HepG2 (cell line): ENCODE data around the gene ANKRD53. TPM values are rescaled to one million over a fixed set of nuclear protein-coding genes. Genes with fewer than 3 reads are reported as not detected.

Experiments used
- EED ChIP-seq: sonication (generic); formaldehyde crosslinking; IDR thresholded peaks from 2 replicates; pipeline ENCODE4 v1.5.0; 2020; ENCODE audit warnings: mild to moderate bottlenecking, missing genetic modification reagents
- ESRRA ChIP-seq: sonication (generic); formaldehyde crosslinking; IDR thresholded peaks from 2 replicates; pipeline ENCODE4 v1.5.1; 2020; ENCODE audit warnings: mild to moderate bottlenecking, low read depth, missing genetic modification reagents
- FOXO1 ChIP-seq: sonication (generic); formaldehyde crosslinking; IDR thresholded peaks from 2 replicates; pipeline ENCODE4 v1.4.0; 2020; ENCODE audit warnings: missing genetic modification reagents
- HNF1A ChIP-seq, 2 experiments: sonication (generic) in 1 of 2; formaldehyde crosslinking in 1 of 2; IDR thresholded peaks; 2 replicates each; pipeline versions ENCODE4 v1.4.0 to v1.6.1; 2016 to 2020; ENCODE audit warnings: borderline replicate concordance in 1 of 2, low read depth in 1 of 2, mild to moderate bottlenecking in 1 of 2, missing genetic modification reagents in 1 of 2
- TSC22D2 ChIP-seq: sonication (generic); formaldehyde crosslinking; IDR thresholded peaks from 2 replicates; pipeline ENCODE4 v1.5.1; 2020; ENCODE audit warnings: missing genetic modification reagents, mild to moderate bottlenecking, borderline replicate concordance
- ZNF18 ChIP-seq: sonication (generic); formaldehyde crosslinking; IDR thresholded peaks from 2 replicates; pipeline ENCODE4 v1.8.0; 2022; ENCODE audit warnings: mild to moderate bottlenecking, missing genetic modification reagents; ENCODE audit not compliant: insufficient replicate concordance
- ZNF263 ChIP-seq: sonication (generic); formaldehyde crosslinking; IDR thresholded peaks from 2 replicates; pipeline ENCODE4 v1.4.0; 2020; ENCODE audit warnings: missing genetic modification reagents
- ZNF512 ChIP-seq: sonication (generic); formaldehyde crosslinking; IDR thresholded peaks from 2 replicates; pipeline ENCODE4 v1.4.0; 2020; ENCODE audit warnings: mild to moderate bottlenecking, missing genetic modification reagents
- ZNF607 ChIP-seq: sonication (generic); formaldehyde crosslinking; IDR thresholded peaks from 2 replicates; pipeline ENCODE4 v1.5.1; 2020; ENCODE audit warnings: missing genetic modification reagents, mild to moderate bottlenecking, borderline replicate concordance
- ZNF839 ChIP-seq: sonication (generic); formaldehyde crosslinking; IDR thresholded peaks from 2 replicates; pipeline ENCODE4 v1.4.0; 2020; ENCODE audit warnings: missing genetic modification reagents, mild to moderate bottlenecking, borderline replicate concordance
- polyA plus RNA-seq, 8 experiments: library from polyadenylated mRNA; depleted of rRNA in 3 of 8; stranded (reverse) in 7 of 8; unstranded in 1 of 8; fragments of >200 nt; fragmentation: Illumina TruSeq in 4 of 8; extraction: Trizol in 4 of 8; gene quantifications; 2 replicates each; pipeline versions ENCODE4 v1.2.1 to v1.2.3, GENCODE V29; 2011 to 2016; ENCODE audit warnings: low read depth in 4 of 8, missing spikeins in 1 of 8, mixed read lengths in 1 of 8; ENCODE audit not compliant: insufficient read depth in 1 of 8
- total RNA-seq, 5 experiments: library from RNA; depleted of rRNA; stranded (reverse); fragments of >200 nt; fragmentation: Illumina TruSeq; extraction: Trizol; gene quantifications; 2 replicates each; pipeline ENCODE4 v1.2.3, GENCODE V29; 2016; ENCODE audit warnings: low read depth in 1 of 5

The ANKRD53 gene
- total and polyA plus RNA-seq, 2 of the 13 experiments (the other 11 are each of a cell fraction or from before 2014, with no cell fraction given) = 0.15 TPM; not detected in 1

GRCh38 chr2:70936979-70937811 lies 41.2 kb upstream of the ANKRD53 start (continued):
- no peak for TF ChIP-seq ZNF18 (CRISPR knock-in tag)
- no peak for TF ChIP-seq ZNF512
- TF ChIP-seq ZNF607 = no peak
- no peak for TF ChIP-seq ZNF839 (CRISPR knock-in tag)
- TF ChIP-seq ESRRA = 0 out of 2 replicates have a peak, but pooled peaks have one; percentile 18
- no peak for TF ChIP-seq FOXO1 (CRISPR knock-in tag)
- TF ChIP-seq HNF1A (IDR thresholded peaks at IDR 0.05; ENCODE audit: low read depth) = no peak
- TF ChIP-seq HNF1A (CRISPR knock-in tag; IDR thresholded peaks at IDR 0.05; ENCODE audit: borderline replicate concordance) = 0 out of 2 replicates have a peak, but pooled peaks have one; percentile 3
- TF ChIP-seq TSC22D2 (CRISPR knock-in tag) = no peak
- 0 out of 2 replicates have a peak, but pooled peaks have one; percentile 44 for TF ChIP-seq EED (CRISPR knock-in tag)
- peak; percentile 87 for TF ChIP-seq ZNF263
- TF ChIP-seq, all 625 proteins: peak for 12
